SK-N-SH (cell line): ENCODE results near the gene CDK14. TPM values are rescaled to one million over a fixed set of nuclear protein-coding genes. Genes with fewer than 3 reads are reported as not detected.

Source experiments
- CTCF ChIA-PET: fragments of 300-600, 350-600 bp; formaldehyde crosslinking; extraction: SDS; loops from one replicate; lab custom pipeline; 2021; lab: Yijun Ruan, JAX
- POLR2A ChIA-PET: fragments of 350-600 bp; sonication (Branson Sonifier 250); formaldehyde crosslinking; extraction: SDS; loops from one replicate; lab custom pipeline; 2020; ENCODE audit warnings: antibody characterized with exemption, inconsistent platforms; lab: Yijun Ruan, JAX
- DNase-seq: peaks from one replicate; pipeline ENCODE4 v3.0.0; 2012
- H2AFZ ChIP-seq: fragments of 200-600 bp; sonication (generic); 2 replicates; pipeline ENCODE4 v1.8.1; 2016; ENCODE audit warnings: antibody characterized with exemption, mild to moderate bottlenecking, low read depth
- H3F3A ChIP-seq: fragments of 200-600 bp; sonication (generic); replicated peaks from 2 replicates; pipeline ENCODE3; 2016; ENCODE audit warnings: antibody characterized with exemption, mild to moderate bottlenecking; ENCODE audit not compliant: insufficient read depth
- H3K27ac ChIP-seq, 2 experiments: fragments of 200-500 bp in 1 of 2; fragments of 200-600 bp in 1 of 2; sonication (Bioruptor generic) in 1 of 2; sonication (generic), shearing (Covaris generic) in 1 of 2; 2 replicates each; pipeline versions ENCODE4 v1.5.1 to v1.6.1; 2014 to 2016; ENCODE audit warnings: low read depth in 2 of 2, inconsistent platforms in 1 of 2, low read length in 1 of 2, mild to moderate bottlenecking in 1 of 2, mixed read lengths in 1 of 2
- H3K27me3 ChIP-seq: fragments of 200-600 bp; sonication (generic), shearing (Covaris generic); 2 replicates; pipeline ENCODE4 v1.6.1; 2016; ENCODE audit warnings: mixed run types; ENCODE audit not compliant: insufficient read depth
- H3K36me3 ChIP-seq, 2 experiments: fragments of 200-500 bp in 1 of 2; fragments of 200-600 bp in 1 of 2; sonication (Bioruptor generic) in 1 of 2; sonication (generic) in 1 of 2; replicated peaks in 1 of 2; 2 replicates each; pipeline versions ENCODE3 to v1.5.1; 2014 to 2016; ENCODE audit warnings: low read length in 1 of 2, mild to moderate bottlenecking in 1 of 2; ENCODE audit not compliant: insufficient read depth in 2 of 2, control insufficient read depth in 1 of 2
- H3K4me1 ChIP-seq, 2 experiments: fragments of 200-500 bp in 1 of 2; fragments of 200-600 bp in 1 of 2; sonication (Bioruptor generic) in 1 of 2; sonication (generic), shearing (Covaris generic) in 1 of 2; 2 replicates each; pipeline versions ENCODE4 v1.5.1 to v1.6.1; 2014 to 2016; ENCODE audit warnings: low read depth in 1 of 2, low read length in 1 of 2, mixed run types in 1 of 2; ENCODE audit not compliant: insufficient read depth in 2 of 2, control insufficient read depth in 1 of 2
- H3K4me2 ChIP-seq: fragments of 200-600 bp; sonication (generic), shearing (Covaris generic); 2 replicates; pipeline ENCODE4 v1.6.1; 2017; ENCODE audit warnings: mixed run types
- H3K4me3 ChIP-seq, 2 experiments: fragments of 200-500 bp in 1 of 2; fragments of 200-600 bp in 1 of 2; sonication (Bioruptor generic) in 1 of 2; sonication (generic), shearing (Covaris generic) in 1 of 2; 2 replicates each; pipeline versions ENCODE4 v1.5.1 to v1.8.1; 2014 to 2016; ENCODE audit warnings: low read depth in 2 of 2, inconsistent platforms in 1 of 2, low read length in 1 of 2, mild to moderate bottlenecking in 1 of 2, mixed read lengths in 1 of 2, moderate library complexity in 1 of 2
- H3K79me2 ChIP-seq: fragments of 200-600 bp; sonication (generic); 2 replicates; pipeline ENCODE4 v1.8.1; 2017; ENCODE audit warnings: mild to moderate bottlenecking; ENCODE audit not compliant: insufficient read depth
- H3K9ac ChIP-seq: fragments of 200-600 bp; sonication (generic); 2 replicates; pipeline ENCODE4 v1.6.1; 2017; ENCODE audit warnings: mixed run types
- H3K9me2 ChIP-seq: fragments of 200-600 bp; sonication (generic); 2 replicates; pipeline ENCODE4 v1.6.1; 2017; ENCODE audit warnings: mixed run types
- H3K9me3 ChIP-seq: fragments of 200-600 bp; sonication (generic); 2 replicates; pipeline ENCODE4 v1.6.1; 2017; ENCODE audit warnings: mixed run types, mild to moderate bottlenecking, moderate library complexity
- H4K20me1 ChIP-seq: fragments of 200-600 bp; sonication (generic); 2 replicates; pipeline ENCODE4 v1.6.1; 2017; ENCODE audit warnings: mild to moderate bottlenecking, mixed run types; ENCODE audit not compliant: insufficient read depth
- CTCF ChIP-seq: fragments of 200-600 bp; sonication (generic); IDR thresholded peaks from 2 replicates; pipeline ENCODE4 v1.6.1; 2017; ENCODE audit warnings: antibody characterized with exemption, mild to moderate bottlenecking, moderate library complexity
- EP300 ChIP-seq, 2 experiments: IDR thresholded peaks; 2 replicates each; pipeline versions ENCODE4 v1.4.0 to v1.6.1; 2012; ENCODE audit warnings: borderline replicate concordance in 1 of 2, low read depth in 1 of 2, low read length in 1 of 2
- EZH2phosphoT487 ChIP-seq: fragments of 200-600 bp; sonication (generic); IDR thresholded peaks from 2 replicates; pipeline ENCODE4 v1.6.1; 2017; ENCODE audit warnings: low read depth, mixed run types, mild to moderate bottlenecking, antibody characterized with exemption, moderate library complexity, borderline replicate concordance
- GATA2 ChIP-seq: sonication (generic); formaldehyde crosslinking; IDR thresholded peaks from 2 replicates; pipeline ENCODE4 v1.5.0; 2020; ENCODE audit warnings: mild to moderate bottlenecking, missing genetic modification reagents
- MAX ChIP-seq: IDR thresholded peaks from 2 replicates; pipeline ENCODE4 v1.4.0; 2012; ENCODE audit warnings: low read depth
- RXRA ChIP-seq: IDR thresholded peaks from 2 replicates; pipeline ENCODE4 v1.4.0; 2012; ENCODE audit warnings: low read depth, mild to moderate bottlenecking, borderline replicate concordance
- TAF1 ChIP-seq: IDR thresholded peaks from 2 replicates; pipeline ENCODE4 v1.6.1; 2012; ENCODE audit warnings: low read depth, mild to moderate bottlenecking, low read length, moderate library complexity, borderline replicate concordance
- USF2 ChIP-seq: fragments of 150-350 bp; IDR thresholded peaks from 2 replicates; pipeline ENCODE4 v1.6.1; 2017; ENCODE audit warnings: antibody characterized with exemption, low read length, low read depth, borderline replicate concordance
- ZBTB33 ChIP-seq: IDR thresholded peaks from 2 replicates; pipeline ENCODE4 v1.4.0; 2012; ENCODE audit warnings: low read depth, borderline replicate concordance
- WGBS: methylation state at CpG from one replicate; pipeline ENCODE4 v1.1.6; 2017; ENCODE audit warnings: low lambda C conversion rate; 5-methylcytosine and 5-hydroxymethylcytosine counted together
- polyA plus RNA-seq, 3 experiments: library from polyadenylated mRNA; depleted of rRNA; stranded (reverse); fragments of >200 nt; gene quantifications; 2 replicates each; pipeline ENCODE4 v1.2.3, GENCODE V29; 2012

The CDK14 gene
- polyA plus RNA-seq, 1 of the 3 experiments (the other 2 are of a cell fraction), result 13.9 TPM

- TF ChIP-seq TAF1, result peak; percentile 68; the same call in 1 of the 2 replicates
- TF ChIP-seq EP300 (IDR thresholded peaks at IDR 0.05; ENCODE audit: borderline replicate concordance in 1 of 2, low read depth in 1 of 2, low read length in 1 of 2), result peak; percentile 86 to 100
- TF ChIP-seq USF2, result no peak
- TF ChIP-seq CTCF, result no peak
- no peak for TF ChIP-seq GATA2 (CRISPR knock-in tag)
- TF ChIP-seq RXRA, result peak; percentile 98
- TF ChIP-seq EZH2phosphoT487, result no peak
Observed at GRCh38 chr7:90816511-90817142, 220.5 kb downstream of the CDK14 start (continued).

- Histone ChIP-seq H3K27ac (peak overlapping the region; percentile 40 to 97; a peak in 3 of 4 replicates), H3K9me3 (no peaks in the 10 kb centered on the region), H3K9me2 (no peaks in the 10 kb centered on the region), H3K4me1 (peaks cover 11 to 32% of the 10 kb centered on the region in 2 experiments)
- 7% methylated on average over 4 of the region's 4 CpGs for WGBS
- TF ChIP-seq ZBTB33 (no peak), MAX (0 out of 2 replicates have a peak, but pooled peaks have one; percentile 1), CTCF (peak; percentile 26; the same call in 1 of the 2 replicates)
- TF ChIP-seq, all 33 proteins: peak for 2
- Histone ChIP-seq H3K4me3 (peak overlapping the region in 1 of 2 experiments; percentile 19; a peak in 1 of 4 replicates), H3K36me3 (peaks cover 0 to 8% of the 10 kb centered on the region in 2 experiments), H3K4me2 (peak overlapping the region; percentile 71), H3K9ac (peak overlapping the region; percentile 63; the same call in 1 of the 2 replicates), H3K27me3 (no peaks in the 10 kb centered on the region), H4K20me1 (no peaks in the 10 kb centered on the region), H3F3A (peaks cover 48% of the 10 kb centered on the region), H3K79me2 (peaks cover 33% of the 10 kb centered on the region), H2AFZ (no peak overlapping the region)
- DNase-seq, result no peak
- POLR2A ChIA-PET, result no interaction called here
- CTCF ChIA-PET, result interaction anchor here (0.6 kb wide), 1 partner anchor 217 kb away, joined by 3 read pairs; no protein-coding TSS in a partner anchor
Observed at GRCh38 chr7:90817151-90817550, 221.0 kb downstream of the CDK14 start.
